Head of caudate nucleus (tissue), 42 donors: ENCODE measurements around the gene TBC1D2B.
A peak's percentile ranks its signal among the peaks of the same experiment; 100 is the strongest.

Experiments used
- DNase-seq, 42 donors: peaks; one replicate each; pipeline versions ENCODE4 v3.0.0 to v3.0.0-alpha.2; 2020 to 2021; ENCODE audit warnings: mixed read lengths in 7 of 42
- intact Hi-C: fragments of 100-400 bp; cut with DNase I; formaldehyde crosslinking; loops from one replicate; pipeline ENCODE4 v1.15.0; 2022

The TBC1D2B gene

DNA sequence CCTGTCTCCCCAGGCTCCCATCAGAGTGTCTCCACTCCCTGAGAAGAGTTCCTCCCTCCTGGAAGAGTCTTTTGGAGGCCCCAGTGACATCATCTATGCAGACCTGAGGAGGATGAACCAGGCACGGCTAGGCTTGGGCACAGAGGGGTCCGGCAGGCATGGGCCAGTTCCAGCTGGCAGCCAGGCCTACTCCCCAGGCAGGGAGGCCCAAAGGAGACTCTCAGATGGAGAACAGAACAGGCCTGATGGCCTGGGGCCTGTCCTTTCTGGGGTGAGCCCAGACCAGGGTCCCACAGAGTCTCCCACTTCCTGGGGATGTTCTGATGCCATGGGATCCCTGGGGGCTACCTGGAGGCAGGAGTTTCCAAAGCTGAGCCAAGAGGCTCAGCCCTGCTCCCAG, 23.4 kb upstream of the TBC1D2B start:
- intact Hi-C loops, result no loop called here
- DNase-seq, result no peak

DNA sequence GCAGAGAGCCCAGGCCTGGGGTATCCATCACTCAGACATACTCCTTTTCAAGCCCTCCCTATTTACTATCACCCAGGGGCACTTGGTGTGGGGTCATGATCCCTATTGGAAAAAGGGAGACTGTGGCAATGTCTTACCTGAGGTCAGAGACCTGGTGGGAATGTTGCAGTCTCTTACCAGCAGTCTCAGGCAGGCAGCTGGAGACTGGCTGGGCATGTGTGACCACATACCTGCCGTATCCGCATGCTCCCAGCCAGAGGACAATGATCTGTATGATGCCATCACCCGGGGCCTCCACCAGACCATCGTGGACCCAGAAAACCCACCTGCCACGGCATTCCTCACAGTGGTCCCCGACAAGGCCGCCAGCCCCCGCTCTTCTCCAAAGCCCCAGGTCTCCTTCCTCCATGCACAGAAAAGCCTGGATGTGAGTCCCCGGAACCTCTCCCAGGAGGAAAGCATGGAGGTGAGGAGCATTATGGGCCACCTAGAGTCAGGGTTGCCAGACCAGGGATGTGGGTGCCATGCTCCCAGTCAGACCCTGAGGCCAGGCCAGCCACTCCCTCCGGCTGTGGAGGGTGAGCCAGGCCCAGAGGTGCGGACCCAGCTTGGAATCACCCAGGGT, 20.7 kb upstream of the TBC1D2B start:
- intact Hi-C loops, result no loop called here
- DNase-seq, result no peak

DNA sequence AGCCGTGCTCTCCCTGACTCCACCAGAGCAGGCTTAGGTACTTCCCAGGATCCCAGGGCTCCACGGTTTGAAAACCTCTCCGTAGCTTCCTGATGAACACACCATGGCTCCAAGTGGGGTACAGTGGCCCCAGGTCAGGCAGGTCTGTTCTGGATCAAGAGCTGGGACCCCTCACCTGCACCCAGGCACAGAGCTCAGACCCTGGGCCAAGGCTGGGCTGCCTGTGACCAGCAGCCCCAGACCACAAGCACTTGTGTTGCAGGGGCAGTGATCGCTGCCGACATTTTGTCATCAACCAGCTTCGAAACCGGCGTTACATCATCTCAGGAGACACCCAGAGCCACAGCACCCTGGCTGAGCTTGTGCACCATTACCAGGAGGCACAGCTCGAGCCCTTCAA, 20.2 kb upstream of the TBC1D2B start:
- intact Hi-C loops, result no loop called here
- no peak for DNase-seq

DNA sequence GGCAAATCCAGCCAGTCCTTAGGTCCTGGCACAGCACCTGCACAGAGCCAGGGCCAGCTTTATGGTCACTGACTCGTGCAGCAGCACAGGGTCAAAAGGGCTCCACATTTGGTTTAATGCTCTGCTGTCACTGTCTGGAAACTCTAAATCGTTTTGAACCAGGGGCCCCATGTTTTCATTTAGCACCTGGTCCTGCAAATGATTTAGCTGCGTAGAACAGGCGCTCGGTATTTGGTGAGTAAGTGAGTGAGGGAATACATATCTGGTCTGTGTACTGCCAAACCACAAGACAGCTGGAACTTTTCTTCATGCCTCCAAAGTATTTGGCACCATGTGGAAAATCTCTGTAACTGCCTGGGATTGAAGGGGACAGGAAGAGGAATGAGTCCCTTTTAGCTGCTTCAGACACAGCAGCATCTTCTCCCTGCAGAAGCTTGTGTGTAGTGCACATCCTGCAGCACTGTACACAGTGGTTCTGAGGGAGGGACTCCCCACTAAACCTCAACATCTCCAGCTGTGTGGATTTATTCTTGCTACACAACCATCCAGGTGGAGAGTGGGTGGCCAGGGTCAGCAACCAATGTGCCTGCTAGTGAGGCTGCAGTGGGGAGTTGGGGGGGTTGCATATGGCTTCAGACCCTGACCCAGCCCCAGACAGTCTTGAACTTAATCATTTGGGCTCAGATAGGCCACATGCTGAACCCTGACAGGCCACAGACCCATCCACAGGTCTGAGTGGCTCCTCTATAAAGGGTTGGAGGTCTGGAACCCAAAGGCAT, 15.9 kb upstream of the TBC1D2B start:
- DNase-seq, result peak in 2 of 42 donors; percentile 12 to 16
- intact Hi-C loops, result no loop called here

DNA sequence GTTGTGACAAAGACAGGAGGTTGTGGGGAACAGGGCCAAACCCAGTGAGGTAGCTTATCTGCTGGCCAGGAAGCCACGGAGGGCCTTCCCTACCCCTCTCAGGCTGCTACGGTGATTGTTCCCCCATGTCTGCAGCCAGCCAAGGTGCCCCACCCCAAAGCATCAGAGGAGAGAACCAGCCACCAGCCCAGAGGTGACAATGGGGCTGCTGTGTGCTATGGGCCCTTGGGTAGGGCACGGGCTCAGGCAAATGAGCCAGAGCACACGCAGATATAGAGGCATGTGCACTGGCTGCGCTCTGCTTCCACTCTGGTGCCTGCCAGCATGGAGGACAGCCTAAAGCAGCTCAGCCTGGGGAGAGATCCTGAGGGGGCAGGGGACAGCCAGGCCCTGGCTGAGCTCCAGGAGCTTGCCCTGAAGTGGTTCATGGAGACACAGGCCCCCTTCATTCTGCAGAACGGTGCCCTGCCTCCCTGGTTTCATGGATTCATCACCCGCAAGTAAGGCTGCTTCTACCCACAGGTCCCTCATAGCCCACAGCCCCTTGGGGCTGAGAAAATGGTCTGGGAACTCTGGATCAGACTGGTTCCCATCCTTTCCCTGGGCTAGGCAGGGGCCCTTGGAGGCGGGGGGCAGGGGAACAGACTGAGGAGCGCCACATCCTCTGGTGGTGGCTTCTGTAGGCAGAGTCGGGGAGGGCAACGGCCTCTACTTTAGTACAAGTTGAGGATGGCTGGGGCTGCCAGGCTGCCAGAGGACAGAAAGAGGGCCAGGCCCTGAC, 14.9 kb upstream of the TBC1D2B start, which contains the start of gene SH2D7:
Gene SH2D7 (plus strand): TSS at position 301 of the 781 bp plus-strand sequence. CDS start 24 bp downstream, at position 325.
- intact Hi-C loops, result no loop called here
- peak in 1 of 42 donors; percentile 12 for DNase-seq

DNA sequence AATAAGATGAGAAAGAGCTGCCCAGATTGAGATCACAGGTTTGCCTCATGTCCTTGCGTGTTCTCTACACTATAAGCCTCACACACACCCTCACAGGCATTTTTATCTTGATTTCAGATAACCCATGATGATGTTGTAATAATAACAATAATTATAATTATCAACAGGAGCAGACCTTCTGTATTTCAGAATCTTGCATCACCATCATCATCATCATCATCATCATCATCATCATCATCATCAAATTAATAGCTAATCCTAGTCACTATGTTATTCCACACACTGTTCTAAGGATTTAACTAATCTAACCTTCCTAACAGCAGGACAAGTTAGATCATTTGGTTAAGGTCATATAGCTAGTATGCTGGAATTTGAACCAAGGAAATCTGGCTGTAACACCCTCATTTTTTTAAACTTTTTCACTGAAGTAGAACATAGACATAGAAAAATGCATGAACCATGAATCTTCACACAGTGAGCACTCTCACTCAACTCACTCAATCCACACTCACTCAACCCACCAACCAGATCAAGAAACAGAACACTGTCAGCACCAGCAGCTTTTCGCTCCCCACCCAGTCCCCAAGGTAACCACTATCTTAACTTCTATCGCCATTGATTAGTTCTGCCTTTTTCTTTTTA, 13.0 kb upstream of the TBC1D2B start:
- intact Hi-C loops, result no loop called here
- no peak for DNase-seq

DNA sequence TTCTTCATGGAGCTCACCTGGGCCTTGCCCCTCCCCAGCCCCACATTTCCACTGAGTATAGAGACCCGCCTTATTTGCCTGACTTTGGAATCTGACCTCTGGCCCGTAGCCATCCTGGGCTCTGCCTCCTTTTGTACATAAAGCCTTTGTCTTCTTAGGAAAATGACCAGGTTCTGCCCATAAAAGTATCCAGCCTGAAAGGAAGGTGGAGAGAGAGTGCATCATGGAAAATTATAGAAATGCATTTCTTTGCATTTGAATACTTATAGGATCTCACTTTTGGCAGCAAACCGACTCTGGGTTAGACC, 11.2 kb upstream of the TBC1D2B start:
- no peak for DNase-seq
- intact Hi-C loops, result no loop called here

DNA sequence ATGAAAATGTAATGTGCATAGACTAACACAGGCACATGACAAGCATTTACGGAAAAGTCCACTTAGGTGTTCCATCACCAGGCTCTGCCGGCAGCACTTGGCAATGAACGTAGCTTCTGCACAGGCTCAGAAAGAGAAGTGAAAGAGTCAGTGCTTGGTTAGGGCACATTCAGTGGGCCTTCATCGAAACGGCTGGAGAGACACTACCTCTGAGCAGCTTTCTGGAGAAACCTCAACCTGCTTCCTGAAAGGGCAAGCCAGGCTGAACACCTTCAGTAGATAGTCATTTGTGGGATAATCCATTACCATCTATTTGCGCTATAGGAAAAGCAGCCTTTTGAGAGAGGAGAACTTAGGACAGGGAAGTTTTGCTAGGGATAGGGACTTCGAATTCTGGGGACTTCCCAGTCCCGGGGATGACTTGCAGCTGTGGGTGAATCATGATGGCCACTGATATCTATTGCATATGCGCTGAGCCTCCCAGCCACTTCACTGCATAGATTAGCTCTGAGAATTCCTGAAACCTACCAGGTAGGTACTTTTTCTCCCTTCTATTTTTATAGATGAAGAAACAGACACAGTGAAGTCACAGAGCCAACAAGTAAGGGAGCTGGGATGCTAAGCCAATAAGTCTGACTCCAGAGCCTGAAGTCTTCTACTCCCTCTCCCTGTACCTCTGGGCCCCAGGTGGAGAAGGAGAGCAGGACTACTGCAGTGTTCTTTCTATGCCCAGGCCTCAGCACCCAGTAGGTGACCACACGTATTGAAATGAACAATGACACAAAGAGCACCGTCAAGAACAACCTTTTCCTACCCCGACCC, 10.7 kb upstream of the TBC1D2B start:
- intact Hi-C loops, result no loop called here
- DNase-seq, result peak in 1 of 42 donors; percentile 28

DNA sequence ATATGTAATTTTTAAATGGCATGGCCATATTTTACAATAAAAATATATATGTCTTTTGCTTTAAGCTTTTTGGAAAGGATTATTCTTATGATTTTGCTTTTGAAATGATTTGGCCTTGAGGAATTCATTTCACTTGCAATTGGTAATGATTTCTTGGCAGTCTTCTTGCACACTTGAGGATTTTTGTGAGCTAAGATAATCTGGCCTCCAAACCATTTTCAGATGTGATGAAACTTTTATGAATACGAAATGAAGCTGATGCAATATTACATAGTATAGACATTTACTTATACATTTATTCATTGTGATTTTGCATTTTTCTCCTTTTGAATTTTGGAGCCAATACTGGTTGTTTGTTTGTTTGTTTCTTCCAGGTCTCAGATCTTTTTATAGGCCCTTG, 8.4 kb upstream of the TBC1D2B start:
- no peak for DNase-seq
- intact Hi-C loops, result no loop called here

DNA sequence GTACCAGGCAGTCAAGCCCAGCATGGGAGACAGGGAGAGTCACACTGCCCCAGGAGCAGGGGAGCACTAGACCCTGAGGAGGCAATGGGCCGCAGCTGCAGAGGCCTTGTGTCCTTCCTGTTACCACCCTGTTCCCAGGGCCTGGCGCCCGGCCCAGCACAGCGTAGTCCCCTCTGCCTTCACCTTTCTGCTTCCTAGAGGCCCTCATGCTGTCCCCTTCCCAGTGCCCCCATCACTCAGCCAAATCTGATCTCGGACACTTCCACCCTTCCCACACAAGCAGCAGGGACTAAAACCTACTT, 6.9 kb upstream of the TBC1D2B start:
- DNase-seq, result no peak
- intact Hi-C loops, result no loop called here

DNA sequence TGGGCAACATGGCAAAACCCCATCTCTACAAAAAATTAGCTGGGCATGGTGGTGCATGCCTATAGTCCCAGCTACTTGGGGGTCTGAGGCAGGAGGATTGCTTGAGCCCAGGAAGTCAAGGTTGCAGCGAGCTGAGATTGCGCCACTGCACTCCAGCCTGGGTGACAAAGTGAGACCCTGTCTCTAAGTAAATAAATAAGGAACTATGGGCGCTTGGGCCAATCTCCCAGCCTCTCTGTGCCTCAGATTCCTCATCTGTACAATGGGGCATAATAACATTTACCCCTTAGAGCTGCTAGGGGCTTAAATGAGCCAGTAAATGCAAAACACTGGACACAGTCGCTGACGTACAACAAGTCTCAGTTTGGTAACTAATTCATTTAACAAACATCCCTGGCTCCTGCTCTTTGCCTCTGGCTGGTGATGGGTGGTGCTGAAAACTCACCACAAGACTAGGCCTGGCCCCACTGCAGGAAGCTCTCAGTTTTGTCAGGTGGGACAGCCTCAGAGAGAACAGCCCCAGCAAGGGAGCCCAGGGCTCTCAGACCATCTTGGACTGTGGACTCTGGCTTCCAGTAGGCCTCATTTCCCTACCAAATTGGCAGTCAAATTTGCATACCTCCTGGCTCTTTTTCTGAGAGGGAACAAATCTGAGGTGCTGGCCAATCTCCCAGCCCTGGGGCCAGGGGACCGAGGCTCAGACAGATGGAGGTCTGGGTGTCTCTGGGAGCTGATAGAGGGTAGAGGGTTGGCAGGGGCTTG, 6.4 kb upstream of the TBC1D2B start:
- intact Hi-C loops, result no loop called here
- DNase-seq, result no peak

DNA sequence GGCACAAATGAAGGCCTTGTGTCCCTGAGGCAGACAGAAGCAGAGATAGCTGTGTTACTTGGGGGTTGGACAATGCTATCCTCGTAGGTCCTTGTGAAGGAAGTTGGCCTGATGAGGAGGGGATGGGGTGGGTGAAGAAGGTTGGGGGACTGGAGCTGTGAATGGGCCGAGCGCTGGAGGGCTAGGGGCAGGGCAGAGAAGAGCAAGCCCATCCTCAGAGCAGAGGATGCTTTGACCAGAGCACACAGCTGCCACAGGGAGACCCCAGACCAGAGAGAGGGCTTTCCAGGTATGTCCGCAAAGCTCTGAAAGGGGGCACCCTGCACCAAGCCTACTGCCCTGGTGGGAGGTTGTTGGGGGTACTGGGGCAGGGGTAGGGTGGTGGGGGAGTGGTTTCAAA, 5.7 kb upstream of the TBC1D2B start:
- intact Hi-C loops, result no loop called here
- DNase-seq, result no peak

DNA sequence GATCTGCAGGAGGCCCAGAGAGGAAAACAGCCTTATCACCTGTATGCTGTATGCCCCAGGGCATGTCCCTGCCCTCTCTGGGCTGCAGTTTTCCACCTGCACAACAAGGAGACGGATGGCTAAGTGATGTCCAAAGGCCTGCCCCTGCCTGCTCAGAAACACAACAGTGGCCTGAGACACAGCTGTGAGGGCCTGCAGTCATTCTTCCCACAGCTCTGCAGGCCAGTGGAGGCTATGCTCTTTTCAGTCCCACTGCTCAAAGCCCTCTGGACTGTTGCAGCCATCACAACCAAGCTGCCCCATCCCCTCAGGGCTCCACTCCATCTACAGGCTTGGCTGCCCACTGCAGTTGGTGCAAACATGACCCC, 5.2 kb upstream of the TBC1D2B start:
- DNase-seq, result no peak
- intact Hi-C loops, result no loop called here

DNA sequence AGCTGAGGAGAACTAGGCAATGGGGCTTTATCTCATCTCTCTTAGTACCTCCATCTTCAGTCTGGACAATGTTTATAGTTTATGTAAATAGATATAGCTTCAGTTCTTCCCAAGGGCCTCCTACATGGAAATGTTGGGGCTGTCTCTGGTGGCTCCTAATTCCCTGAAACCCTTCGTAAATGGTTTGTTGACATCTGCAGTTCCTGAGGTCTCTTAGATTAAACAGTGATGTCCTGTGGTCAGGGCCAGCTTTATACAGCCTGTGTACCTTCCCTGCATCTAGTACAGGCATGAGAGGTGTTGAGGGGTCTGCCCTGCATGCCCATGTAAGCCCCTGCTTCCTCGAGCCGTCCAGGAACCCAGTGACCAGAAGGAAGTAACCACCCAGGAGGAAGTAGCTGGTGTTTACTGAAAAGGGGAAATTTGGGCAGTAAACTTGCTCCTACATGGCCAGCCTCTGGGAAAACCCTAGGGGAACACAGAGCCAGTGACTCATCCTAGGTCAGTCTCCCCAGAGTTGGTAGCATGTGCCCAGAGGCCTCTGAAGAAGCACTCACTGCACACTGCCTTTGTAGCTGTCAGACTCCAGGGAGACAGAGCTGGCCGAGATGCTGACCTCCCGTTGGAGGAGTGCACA, 4.7 kb upstream of the TBC1D2B start:
- DNase-seq, result peak in 1 of 42 donors; percentile 19
- intact Hi-C loops, result no loop called here

DNA sequence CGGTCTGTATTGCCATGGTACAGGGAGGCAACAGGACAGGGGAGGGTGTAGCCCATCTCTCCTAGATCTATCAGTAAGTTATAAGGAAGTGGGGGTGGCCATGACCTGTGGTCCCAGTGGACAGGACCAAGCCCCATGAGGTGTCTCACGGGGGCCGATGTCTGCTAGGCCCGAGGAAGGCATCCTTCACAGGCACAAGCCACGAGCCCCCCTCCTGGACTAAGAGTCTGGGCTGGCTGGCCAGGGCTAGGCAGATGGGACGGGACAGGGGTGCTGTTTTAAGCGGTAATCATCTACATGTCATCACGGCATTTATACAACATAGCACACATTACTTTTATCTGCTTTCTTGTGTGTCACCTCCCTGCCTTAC, 2.6 kb upstream of the TBC1D2B start:
- DNase-seq, result no peak
- intact Hi-C loops, result no loop called here

DNA sequence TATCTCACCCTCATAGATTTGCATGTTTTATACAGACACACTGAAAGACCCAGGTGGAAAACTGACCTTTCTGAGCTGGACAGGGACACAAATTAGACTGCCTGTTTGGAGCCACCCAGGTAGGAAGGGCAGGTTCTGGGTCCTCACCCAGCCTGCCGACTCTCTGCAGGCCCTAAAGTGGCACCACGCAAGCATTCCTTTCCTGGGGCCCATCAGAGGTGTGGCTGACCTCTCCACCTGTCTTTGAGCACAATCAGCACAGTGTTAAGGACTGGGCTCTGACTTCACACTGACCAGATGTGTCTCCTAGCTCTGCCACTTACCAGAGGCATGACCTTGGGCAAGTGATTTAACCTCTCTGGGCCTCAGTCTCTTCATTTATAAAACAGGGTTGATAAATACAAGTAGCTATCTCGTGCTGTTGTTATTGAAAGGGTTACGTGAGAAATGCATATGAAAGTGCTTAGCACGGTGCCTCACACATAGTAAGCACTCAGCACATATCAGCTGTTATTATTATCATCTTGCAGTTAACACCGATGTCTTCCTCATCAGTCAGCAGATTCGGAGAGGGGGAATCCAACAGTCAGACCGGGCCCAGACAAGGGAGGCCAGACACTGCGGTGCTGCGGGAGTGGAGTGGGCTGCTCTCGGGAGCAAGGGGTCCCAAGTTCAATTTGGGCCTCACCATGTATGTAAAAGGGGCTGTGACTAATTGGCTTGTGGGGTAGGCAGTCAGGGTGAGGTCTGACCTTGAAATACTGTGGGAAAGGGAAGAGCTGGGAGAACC, 2.0 kb upstream of the TBC1D2B start:
- intact Hi-C loops, result no loop called here
- DNase-seq, result peak in 1 of 42 donors; percentile 18

DNA sequence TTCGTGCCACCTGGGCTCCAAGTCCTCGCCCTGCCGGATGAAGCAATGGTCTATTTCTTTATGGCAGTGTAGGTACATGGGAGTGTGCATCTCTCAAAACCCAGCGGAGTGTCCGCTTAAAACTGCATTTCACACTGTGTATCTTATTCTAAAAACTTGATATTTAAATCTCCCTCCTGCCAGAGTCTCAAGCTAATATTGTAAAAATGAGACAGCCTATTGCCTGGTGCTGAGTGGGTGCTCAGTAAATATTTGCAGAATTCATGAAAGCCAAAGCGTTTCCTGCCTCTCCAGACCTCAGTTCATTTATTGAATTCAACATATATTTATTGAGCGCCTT, 330 bp upstream of the TBC1D2B start:
- intact Hi-C loops, result no loop called here
- no peak for DNase-seq
